Measurements from ENCODE around the gene PLEKHD1.
"Not testable (repeated sequence)": the region's sequence is repeated elsewhere in the genome, so short reads cannot be mapped to it uniquely, and the experiment has no call there.

PLEKHD1 gene

DNA sequence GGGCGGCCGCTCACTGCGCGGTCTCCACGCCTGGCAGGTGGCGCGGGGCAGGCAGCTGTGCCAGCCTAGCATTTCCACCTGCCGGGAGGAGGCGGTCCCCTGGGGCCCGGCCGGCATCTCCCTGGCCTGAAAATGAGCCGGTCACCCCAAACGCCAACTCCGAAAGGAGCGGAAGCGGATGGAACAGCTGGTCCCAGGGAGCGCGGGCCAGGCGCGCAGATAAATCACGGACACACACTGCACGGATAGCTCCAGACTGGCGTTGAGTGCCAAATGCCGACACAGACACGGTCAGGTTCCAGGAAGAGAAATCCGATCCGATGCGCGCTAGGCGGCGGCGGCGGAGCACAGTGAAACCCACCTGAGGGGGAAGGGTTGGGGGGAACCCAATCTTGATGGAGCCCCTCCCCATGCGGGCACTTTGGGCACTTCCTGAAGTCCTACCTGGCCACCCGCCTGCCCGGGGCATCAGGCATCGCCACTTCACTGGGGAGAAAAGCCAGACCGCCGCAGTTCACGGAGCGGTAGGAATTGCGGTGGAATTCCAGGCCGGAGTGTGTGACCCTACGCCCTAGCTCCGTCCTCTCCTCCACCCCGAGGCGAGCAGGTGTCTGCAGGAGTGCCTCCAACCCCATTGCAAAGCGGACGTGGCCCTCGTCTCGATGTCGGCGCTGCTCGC lies 624 bp upstream of the PLEKHD1 start:
- DNase-seq, result no peak

DNA sequence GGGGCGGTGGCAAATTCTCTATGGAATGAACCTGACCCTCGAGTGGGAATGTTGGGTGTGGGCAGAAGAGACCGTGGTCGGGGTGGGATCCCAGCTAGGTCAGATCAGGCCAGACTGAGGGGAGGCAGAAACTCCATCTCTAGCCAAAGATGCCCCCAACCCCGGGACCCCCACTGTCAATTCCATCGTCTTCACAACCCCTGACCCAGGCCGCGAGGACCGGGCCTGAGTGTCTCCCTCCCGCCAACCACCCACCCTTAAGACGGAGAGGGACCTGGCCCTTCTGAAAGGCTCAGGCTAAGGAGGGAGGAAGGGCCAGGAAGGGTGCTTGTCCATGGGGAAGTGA lies 760 bp downstream of the PLEKHD1 start:
- no peak for DNase-seq

DNA sequence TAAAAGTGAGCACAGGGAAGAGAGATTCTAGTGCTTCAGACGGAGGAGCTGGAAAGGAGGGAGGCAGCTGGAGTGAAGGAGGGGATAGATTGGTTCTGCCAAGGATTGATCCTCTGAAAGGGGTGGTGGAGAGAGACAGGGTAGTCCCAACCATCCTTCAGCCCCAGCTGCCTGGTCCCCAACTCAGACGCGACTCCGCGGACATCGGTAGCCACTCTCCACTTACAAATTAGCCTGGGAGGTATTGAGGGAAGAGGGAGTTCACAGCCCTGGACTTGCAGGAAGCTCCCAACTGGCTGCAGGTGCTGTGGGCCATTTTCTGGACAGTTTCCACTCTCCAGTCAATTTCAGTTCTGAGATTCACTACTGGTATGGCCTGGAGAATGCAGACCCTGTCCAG lies 1.2 kb downstream of the PLEKHD1 start:
- DNase-seq, result no peak

DNA sequence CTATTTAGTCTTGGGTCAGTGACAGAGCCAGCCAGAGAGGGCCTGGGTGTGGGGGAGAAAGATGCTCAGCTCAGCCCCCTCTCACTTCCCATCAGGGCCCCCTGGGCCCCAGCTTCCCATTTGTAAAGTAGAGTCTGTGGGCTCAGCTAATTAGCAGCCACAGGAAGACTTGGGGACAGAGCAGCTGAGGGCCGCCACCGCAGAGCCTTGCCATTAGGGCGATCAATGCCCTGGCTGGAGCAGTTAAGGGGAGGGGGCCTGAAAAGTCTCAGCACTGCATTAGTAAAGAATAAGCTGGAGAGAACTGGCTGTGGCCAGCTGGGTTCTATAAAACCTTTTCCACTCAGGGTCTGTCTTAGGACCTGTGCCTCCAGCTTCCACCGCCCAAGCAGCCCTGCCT lies 2.7 kb downstream of the PLEKHD1 start:
- DNase-seq, result no peak

DNA sequence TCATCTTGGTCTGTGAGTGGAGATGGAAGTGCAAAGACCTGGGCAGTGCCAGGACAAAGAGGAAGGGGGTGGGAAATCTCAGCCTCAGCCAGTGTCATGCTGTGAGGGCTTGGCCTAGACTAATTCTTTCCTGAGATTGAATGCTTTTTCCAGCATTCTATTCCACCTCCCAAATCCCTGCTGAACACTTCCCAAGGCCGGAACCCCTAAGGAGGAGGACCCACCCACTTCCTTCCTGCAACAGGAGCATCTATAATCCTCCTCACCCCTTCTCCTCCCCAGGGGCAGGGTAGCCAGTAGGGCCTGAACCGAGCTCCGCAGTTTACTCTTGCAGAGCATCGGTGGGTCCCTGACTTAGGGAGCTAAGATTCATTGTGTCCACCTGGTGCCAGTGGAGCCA lies 3.2 kb downstream of the PLEKHD1 start:
- DNase-seq, result no peak

DNA sequence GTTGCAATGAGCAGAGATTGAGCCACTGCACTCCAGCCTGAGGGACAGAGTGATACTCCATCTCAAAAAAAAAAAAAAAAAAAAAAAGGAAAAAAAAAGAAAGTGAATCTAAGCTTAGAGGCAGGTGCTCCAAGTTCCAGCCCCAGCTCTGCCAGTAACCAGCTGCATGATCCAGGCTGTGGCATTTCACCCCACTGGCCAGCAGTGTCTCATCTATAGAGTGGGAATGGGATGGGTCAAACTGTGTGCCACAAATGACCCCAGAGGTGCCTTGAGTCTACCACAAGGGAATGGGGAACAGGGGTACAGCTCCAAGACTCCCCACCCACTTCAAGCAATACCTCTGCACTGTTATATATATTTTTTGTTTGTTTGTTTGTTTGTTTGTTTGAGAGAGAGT lies 5.0 kb downstream of the PLEKHD1 start:
- no peak for DNase-seq

DNA sequence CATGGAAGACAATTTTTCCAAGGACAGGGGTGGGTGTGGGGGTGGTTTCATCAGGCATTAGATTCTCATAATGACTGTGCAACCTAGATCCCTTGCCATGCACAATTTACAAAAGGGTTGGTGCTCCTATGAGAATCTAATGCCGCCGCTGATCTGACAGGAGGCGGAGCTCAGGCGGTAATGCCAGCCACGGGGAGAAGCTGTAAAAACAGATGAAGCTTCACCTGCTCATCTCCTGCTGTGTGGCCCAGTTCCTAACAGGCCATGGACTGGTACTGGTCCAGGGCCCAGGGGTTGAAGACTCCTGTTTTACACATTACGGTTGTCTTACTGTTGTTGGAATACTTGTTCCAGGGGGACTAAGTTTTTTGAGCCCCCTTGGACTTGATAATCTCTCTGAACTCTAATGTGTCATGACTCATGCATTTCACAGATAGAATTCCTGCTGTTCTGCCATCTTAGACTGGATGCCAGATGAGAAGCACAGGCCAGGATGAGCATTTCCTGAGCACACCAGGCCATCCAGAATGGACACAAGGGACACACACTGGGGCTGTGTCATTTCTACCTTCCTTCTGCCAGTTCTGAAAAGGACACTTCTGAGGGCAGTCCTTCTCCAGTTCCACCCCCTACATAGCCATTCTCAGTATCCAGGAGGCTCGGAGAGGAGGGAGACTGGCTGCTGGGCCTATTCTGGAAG lies 5.8 kb downstream of the PLEKHD1 start:
- DNase-seq, result no peak

DNA sequence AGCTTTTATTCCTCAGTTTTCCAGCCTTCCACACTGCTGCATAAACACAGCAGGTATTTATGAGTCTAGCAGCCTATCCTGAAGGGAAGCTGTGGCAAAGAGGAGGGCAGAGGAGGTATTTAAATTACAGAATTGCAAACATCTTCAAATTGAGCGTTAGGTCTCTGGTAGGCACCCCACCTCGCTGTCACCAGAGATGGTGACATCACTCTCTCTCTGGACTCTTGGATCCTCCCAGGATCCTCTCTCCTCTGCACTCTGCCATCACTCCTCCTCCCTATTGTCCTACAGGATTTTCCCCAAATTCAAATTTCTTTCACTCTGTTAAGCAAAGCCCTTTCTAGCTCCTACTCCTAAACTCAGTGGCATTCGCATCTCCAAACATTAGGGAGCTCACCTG lies 6.7 kb downstream of the PLEKHD1 start:
- no peak for DNase-seq

DNA sequence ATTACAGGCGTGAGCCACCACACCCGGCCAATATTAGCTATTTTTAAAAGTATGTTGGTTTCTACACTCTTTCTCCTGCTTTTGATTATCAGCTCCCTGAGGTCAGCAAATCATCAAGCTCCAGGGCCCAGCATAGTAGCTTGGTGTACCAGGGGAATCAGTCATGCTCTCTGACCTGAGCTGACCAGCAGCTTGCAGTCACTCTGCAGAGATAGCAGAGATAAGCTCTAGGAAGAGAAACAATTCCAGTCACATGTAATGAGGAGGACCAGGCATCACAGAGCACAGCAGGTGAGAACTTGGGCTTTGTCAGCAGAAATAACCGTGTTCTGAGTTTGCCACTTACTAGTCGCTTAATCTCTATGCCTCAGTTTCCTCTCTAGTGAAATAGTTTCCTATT lies 8.5 kb downstream of the PLEKHD1 start:
- no peak for DNase-seq

DNA sequence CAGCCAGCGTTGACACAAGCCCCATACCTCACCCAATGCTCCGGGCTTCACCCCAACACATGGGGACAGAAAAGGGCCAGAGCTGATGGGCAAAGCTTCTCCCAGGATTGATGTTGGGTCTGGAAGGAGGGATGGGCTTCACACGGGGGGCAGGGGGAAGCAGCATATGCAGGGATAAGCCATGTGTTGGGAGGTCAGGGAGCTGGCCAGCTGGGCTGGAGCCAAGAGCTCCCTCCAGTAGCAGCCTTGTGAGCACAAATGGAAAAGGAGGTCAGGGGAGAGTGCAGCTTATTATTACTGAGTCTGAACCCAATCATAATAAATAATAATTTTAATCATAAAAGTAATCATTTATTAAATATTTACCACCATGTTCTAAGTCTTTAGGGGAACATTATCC lies 9.3 kb downstream of the PLEKHD1 start:
- no peak for DNase-seq

DNA sequence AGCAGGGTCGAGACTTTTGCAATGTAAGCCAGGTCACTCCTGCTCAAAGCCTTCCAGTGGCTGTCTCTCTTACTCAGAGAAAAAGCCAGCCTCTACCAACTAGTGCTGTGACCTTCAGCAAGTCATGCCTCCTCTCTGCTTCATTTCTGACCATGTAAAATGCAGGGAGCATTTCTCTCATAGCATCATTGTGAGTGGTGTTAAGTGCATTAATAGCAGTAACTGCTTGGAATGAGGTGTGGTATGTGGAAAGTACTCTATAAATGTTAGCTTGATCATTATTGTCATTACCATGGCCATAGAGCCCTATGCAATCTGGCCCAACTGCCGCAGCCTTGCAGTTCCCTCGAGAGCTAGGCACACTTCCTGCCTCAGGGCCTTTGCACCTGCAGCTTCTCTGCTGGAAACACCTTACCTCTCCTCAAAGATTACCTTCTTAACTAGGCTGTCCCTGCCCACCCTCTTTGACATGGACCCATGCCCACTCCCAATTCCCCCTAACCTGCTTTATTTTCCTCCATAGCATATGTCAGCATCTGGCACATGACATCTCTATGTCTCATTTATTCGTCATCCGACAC lies 10.9 kb downstream of the PLEKHD1 start:
- DNase-seq, result no peak

DNA sequence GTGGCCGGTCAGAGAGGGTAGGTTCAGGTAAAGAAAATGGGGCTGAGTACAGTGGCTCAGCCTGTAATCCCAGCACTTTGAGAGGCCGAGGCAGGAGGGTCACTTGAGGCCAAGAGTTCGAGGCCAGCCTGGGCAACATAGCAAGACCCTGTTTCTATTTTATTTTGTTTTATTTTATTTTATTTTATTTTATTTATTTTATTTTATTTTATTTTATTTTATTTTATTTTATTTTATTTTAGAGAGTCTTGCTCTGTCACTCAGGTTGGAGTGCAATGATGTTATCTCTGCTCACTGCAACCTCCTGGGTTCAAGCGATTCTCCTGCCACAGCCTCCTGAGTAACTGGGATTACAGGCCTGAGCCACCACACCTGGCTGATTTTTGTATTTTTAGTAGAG lies 13.3 kb downstream of the PLEKHD1 start:
- DNase-seq, result not testable (repeated sequence)

DNA sequence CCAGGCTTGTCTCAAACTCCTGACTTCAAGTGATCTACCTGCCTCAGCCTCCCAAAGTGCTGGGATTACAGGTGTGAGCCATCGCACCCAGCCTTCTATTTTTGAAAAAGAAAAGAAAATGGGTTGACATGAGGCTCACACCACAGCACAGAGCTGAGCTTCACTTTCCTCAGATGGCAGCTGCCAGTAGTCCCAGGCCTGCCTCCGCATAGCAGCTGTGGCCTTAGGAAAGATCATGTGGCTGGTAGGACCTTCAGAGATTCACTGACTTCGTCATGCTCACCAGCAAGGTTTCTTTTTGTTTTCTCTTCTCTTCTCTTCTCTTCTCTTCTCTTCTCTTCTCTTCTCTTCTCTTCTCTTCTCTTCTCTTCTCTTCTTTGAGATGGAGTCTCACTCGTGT lies 13.8 kb downstream of the PLEKHD1 start:
- not testable (repeated sequence) for DNase-seq

DNA sequence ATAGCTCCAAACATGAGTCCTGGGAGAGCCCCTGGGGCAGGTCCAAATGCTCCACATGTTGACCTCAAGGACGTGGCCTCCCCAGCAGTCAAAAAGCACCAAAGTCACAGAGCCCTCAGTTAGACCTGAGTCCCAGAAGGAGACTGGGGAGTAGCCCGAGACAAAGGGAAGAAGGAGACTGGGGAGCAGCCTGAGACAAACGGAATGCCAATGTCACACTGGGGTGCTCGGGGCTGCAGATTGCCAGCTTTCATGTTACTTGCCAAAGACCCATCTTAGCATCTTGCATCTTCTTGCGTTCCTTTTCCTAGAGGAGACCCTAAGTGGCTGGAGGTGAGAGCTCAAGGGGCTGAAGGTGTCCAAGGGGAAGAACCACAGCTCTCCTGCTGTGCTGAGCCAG lies 14.9 kb downstream of the PLEKHD1 start:
- DNase-seq, result no peak

DNA sequence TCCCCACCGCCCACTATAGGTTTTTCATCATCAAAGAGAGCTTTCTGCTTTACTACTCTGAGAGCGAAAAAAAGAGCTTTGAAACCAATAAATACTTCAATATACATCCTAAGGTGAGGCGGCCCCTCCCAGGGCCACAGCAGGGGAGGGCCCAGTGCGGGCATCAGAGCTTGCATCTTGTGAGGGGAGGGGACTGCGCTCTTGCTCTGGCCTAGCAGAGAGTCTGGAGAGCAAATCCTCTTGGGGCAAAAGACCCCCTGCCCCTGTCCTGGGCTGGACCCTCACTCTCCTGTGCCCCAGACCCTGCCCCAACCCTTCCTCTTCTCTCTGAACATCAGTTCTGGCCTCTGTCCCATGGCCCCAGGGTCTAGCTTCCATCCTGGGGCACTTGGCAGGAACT lies 15.6 kb downstream of the PLEKHD1 start:
- no peak for DNase-seq

DNA sequence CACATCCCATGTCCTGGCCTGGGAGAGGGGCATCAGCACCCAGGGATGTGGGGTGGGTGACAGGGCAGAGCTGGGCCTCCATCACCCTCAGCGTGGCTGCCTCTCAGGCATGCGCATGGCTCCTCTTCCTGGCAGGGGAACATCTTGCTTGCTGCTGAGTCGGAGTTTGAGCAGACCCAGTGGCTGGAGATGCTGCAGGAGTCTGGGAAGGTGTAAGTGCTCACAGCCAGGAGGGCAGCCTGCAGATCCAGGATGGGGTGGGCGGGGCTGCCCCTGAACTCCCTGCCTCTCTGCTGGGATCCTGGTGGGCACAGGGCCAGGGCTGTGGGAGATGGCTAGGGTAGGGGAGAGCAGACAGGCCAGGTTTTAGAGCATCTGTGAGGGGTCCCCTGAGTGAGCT lies 16.2 kb downstream of the PLEKHD1 start:
- no peak for DNase-seq

DNA sequence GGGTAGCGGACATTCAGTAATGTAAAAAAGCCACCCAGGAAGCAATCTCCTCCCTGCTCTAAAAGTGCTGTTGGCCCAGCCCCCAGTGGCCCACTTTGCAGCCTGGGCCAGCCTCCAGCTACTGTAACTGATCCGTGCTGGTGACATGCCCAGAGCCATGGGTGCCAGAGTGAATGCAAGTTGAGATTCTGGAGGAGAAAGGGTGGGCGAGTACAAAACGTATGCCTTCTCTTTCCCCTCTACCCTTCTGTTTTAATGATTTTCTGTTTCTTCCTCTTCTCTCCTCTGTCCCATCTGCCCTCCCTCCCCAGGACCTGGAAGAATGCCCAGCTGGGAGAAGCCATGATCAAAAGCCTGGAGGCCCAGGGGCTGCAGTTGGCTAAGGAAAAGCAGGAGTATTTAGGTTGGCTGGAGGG lies 16.9 kb downstream of the PLEKHD1 start:
- DNase-seq, result no peak

DNA sequence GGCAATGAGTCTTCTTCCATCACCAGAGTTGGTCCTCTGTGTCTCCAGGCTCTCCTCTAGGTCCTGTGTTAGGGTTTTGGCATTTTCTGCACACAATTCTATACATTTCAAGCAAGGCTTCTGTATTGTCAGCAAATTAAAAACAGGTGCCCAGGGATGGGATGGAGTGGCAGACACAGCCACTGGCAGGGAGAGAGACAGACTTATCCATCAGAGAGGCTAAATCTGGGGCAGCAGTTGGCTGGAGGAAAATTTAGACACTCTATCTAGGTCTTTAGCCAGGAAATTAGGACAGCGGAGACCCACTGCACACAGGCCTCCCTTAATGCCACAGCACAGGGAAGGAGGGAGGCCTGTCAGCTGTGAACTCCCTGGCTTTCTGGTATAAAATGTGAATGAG lies 20.2 kb downstream of the PLEKHD1 start:
- DNase-seq, result no peak

DNA sequence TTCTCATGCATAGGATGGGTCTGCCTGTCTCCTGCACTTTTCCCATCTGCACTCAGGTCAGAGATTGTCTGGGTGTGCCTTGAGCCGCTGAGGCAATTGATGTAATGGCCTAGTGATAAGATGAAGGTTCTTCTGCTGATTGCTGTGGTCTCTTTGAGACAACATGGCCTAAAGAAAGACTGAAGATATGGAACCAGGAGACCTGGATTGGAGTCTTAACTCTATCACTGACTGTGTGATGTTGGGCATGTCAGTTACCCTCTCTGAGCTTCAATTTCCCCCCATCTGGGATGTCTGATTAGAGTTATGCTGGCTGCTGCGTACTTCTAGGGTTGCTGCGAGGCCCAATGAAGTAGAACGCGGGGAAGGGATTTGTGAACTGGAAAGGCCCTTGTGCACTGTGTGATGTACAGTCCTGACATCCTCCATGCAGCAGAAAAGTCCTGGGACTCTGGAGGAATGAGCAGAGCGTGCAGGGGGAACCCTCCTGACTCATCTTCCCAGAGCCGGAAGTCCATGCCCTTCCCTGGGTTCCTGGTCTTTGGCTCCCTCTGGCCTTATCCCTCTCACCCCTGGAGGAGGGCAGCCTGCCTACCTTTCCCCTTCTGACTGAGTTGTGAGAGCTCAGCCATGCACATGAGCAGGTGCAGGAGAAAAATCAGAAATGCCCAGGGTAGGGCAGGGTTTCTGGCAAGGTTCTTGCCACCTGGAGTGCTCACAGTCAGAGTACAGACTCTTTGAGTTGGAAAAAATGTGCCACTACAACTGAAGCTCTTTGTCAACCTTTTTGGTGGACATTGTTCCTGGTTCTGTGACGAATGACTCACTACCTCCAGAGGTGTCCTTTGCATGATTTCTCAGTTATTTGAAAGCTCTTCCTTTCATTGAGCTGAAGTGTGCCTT lies 21.1 kb downstream of the PLEKHD1 start:
- DNase-seq, result no peak

DNA sequence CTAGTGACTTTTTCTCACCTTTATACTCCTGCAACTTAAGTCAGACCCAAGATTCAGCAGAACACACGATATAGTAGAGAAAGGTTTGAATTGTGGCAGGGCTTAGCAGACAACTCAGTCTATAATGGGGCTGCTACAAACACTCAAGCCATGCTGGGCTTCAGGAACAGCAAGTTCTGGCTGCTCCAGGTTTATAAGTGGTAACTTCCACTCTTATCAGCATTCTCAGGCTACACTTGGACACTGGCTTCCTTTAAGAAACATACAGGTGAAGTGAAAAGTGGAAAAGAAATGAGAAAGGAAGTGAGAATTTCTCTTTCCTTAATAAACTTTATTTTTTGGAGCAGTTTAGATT lies 21.7 kb downstream of the PLEKHD1 start:
- no peak for DNase-seq

DNA sequence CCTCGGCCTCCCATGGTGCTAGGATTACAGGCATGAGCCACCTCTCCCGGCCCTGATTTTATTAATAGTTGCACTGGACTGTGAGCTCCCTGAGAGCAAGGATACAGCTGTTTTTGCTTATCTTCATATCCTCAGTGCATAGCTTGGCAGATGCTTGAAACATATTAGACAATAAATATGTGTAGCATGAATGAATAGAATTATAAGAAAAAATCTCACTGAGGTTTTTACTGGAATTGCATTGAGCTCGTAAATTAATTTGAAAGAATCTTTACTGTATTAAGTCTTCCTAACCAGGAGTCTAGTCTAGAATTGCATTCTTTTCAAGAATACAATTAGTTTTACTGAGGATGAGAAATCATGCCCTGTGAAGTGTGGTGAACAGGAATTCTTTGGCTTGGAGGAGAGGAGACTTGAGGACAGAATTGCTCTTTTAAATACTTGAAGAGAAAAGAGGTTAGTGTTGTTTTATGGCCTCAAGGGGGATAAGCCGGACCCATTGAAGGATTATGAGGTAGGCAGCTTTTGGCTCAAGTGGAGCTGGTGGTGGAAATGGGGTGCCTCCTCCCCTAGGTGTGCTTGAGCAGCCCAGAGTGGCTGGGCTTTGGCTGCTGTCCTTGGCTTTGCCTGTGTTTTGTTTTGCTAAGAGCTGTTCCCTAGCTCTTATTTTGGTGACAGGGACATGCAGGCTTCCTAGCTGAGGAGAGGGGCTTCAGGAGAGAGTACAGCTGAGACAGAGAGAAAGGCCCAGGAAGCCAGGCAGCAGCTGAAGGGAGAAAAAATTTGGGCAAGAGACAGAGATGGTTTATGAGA lies 34.0 kb downstream of the PLEKHD1 start:
- DNase-seq, result no peak

DNA sequence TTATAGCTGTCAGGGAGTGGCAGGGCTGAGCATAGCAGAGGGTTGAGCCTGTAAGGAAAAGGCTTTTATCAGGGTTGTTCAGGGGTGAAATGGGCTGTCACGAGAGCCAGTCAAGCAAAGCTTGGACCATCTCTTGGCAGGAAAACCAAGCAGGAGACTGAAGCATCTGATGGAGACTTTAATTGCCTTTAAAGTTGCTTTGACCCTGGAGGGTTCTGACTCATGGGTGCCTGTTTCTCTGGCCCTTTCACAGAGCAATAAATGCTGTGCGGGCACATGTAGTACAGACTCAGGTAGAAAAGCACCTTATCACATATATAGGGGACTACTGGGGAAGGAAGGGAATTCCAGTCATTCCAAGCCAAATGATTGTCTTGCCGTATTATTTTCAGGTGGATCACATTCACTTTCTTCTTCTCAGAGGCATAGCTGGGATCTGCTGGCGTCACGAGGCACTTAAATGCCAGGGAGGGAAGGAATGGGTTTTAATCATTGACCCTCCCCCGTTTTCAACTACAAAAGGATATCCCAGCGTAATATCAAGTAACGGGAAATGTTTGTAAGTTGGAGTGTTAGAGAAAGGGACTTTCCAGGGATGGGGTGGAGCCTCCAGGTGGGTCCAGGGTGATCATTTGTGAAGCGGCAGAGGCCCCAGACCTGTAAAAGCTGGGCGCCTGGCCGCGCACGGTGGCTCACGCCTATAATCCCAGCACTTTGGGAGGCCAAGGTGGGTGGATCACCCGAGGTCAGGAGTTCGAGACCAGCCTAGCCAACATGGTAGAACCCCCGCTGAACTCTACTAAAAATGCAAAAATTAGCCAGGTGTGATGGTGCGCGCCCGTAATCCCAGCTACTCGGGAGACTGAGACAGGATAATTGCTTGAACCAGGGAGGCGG lies 34.9 kb downstream of the PLEKHD1 start:
- DNase-seq, result no peak

Data from T-helper 2 cell (primary cell).